H7 (cell line): ENCODE data around the gene WNT4. TPM values are rescaled to one million over a fixed set of nuclear protein-coding genes. Genes with fewer than 3 reads are reported as not detected.

ENCODE experiments used
- DNase-seq: peaks from one replicate; pipeline ENCODE4 v3.0.0; 2012
- H3K27me3 ChIP-seq: 2 replicates; pipeline ENCODE4 v1.6.0; 2011; ENCODE audit warnings: mild to moderate bottlenecking, low read length; ENCODE audit not compliant: control insufficient read depth, insufficient read depth
- H3K36me3 ChIP-seq: replicated peaks from 2 replicates; pipeline ENCODE4 v1.5.1; 2011; ENCODE audit warnings: low read length; ENCODE audit not compliant: control insufficient read depth, insufficient read depth
- H3K4me3 ChIP-seq: 2 replicates; pipeline ENCODE4 v1.5.1; 2011; ENCODE audit warnings: low read depth, mild to moderate bottlenecking, control low read depth, low read length, moderate library complexity; ENCODE audit not compliant: insufficient read depth
- total RNA-seq: library from RNA; depleted of rRNA; stranded (reverse); fragments of >200 nt; shearing (Covaris generic); gene quantifications from 2 replicates; pipeline ENCODE4 v1.2.3, GENCODE V29; 2014

WNT4 gene
- total RNA-seq, 1 experiment from 2014 or later: 0.94 TPM

GRCh38 chr1:22142315-22143064 is 407 bp downstream of the WNT4 start:
- DNase-seq: peak; percentile 89
- peaks cover 34% of the 10 kb centered on the region for H3K27me3 ChIP-seq
- H3K36me3 ChIP-seq: no peaks in the 10 kb centered on the region
- H3K4me3 ChIP-seq: peak overlapping the region; percentile 49

GRCh38 chr1:22141554-22142314 is 1.2 kb downstream of the WNT4 start:
- Histone ChIP-seq H3K36me3 (no peaks in the 10 kb centered on the region), H3K27me3 (peaks cover 34% of the 10 kb centered on the region), H3K4me3 (peak overlapping the region; percentile 49)
- DNase-seq: peak; percentile 84

GRCh38 chr1:22140694-22141093 is 2.2 kb downstream of the WNT4 start:
- H3K36me3 ChIP-seq: no peaks in the 10 kb centered on the region

GRCh38 chr1:22139817-22140216 is 3.1 kb downstream of the WNT4 start:
- H3K27me3 ChIP-seq: peaks cover 32% of the 10 kb centered on the region

More at GRCh38 chr1:22140694-22141093, 2.2 kb downstream of the WNT4 start:
- peaks cover 34% of the 10 kb centered on the region for H3K27me3 ChIP-seq
- no peak overlapping the region for H3K4me3 ChIP-seq
- peak; percentile 82 for DNase-seq

DNA sequence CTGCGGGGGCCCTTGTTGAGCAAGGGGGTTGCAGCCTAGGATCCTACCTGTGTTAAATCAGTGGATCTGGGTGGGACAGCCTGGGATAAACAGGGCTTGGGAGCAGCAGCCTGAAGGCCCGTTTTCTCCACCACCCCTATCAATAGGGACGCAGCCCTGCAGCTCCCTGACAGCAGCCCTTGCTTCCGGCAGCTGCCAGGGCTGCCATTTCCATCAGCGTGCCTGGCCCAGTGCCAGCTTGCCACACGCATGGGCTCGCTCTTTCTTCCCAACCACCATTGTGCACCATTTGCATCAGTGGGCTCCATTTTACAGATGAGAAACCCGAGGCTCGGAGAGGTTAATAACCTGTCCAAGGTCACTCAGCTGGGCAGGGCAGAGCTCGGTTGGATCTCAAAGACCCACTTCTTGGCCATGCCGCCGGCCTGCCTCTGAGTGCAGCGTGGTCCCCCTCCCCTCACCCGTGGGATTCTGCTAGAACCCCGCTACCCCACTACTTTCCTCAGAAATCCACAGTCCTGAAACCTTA is 3.8 kb downstream of the WNT4 start:
- Histone ChIP-seq H3K4me3 (no peak overlapping the region), H3K27me3 (peaks cover 27% of the 10 kb centered on the region), H3K36me3 (no peaks in the 10 kb centered on the region)
- DNase-seq: no peak

More at GRCh38 chr1:22139817-22140216, 3.1 kb downstream of the WNT4 start:
- H3K4me3 ChIP-seq: no peak overlapping the region
- peak; percentile 55 for DNase-seq
- no peaks in the 10 kb centered on the region for H3K36me3 ChIP-seq

DNA sequence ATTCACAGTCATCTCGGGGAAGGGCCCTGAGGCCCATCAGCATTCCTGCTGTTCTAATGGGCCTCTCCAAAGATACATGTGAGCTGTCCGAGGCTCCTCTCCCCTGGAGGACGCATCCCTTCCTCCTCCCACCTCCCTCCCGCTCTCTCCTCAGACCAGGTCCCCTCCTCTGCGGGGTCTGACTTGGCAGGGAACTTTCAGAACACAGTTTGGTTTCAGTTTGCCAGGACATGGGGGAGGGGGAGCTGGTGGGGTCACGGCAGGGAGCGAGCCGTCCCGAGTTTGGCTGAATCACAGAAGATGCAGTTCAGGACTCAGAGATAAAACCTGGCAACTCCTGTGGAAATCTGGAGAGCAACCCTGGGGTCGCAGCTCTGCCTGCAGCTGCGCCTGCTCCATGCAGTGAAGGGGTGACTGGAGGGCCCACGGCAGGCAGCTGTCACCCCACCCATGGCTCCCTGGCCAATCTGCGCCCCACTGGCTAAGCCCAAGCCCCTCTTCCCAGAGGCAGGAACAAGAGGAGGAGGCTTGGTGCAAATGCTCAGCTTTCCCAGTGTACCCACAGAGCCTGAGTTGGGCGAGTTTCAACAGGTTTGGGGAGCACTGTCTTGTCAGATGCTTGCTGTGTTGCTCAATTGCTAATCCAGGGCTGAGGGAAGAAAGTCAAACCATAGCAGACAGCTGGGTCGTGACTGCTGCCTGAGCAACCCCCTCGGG is 5.7 kb downstream of the WNT4 start:
- H3K36me3 ChIP-seq: no peaks in the 10 kb centered on the region
- H3K27me3 ChIP-seq: peaks cover 18% of the 10 kb centered on the region
- peak; percentile 86 for DNase-seq
- no peak overlapping the region for H3K4me3 ChIP-seq

- H3K4me3 ChIP-seq: no peak overlapping the region
- no peaks in the 10 kb centered on the region for H3K36me3 ChIP-seq
- H3K27me3 ChIP-seq: no peaks in the 10 kb centered on the region
- peak; percentile 79 for DNase-seq
Observed at GRCh38 chr1:22133931-22134324, 9.0 kb downstream of the WNT4 start.

- Histone ChIP-seq H3K36me3 (no peaks in the 10 kb centered on the region), H3K4me3 (no peak overlapping the region), H3K27me3 (no peaks in the 10 kb centered on the region)
- DNase-seq: peak; percentile 79
Observed at GRCh38 chr1:22133247-22133930, 9.5 kb downstream of the WNT4 start.

- no peaks in the 10 kb centered on the region for H3K27me3 ChIP-seq
- DNase-seq: no peak
- H3K4me3 ChIP-seq: no peak overlapping the region
- no peaks in the 10 kb centered on the region for H3K36me3 ChIP-seq
Observed at GRCh38 chr1:22132517-22133235, 10.2 kb downstream of the WNT4 start.

DNA sequence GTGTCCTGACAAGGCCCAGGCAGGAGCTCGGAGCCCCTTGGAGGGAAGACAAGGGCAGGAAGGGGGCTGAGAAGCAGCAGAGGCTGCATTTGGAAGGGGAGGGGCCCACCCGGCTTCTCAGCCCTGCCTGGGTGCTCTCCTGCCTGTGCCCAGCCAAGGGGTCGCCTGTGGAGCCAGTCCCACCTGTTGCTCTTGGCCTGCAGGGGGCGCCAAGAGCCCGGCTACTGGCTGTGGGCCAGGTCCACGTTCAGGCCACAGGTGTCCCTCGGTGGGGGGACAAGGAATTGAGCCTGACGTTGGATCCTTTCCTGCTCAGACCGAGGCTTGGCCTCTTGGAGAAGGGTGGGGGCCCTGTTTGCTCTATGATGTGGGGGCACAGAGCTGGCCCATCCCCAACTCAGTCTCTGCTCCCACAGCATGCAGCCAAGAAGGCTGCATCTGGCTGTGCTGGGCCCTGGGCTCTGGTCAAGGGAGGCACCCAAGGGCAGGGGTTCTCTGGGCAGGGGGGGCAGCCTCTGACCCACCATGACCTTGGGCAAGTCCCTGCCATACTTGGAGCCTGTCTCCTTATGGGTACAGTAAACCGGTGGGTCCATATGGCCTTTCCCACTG is 10.9 kb downstream of the WNT4 start:
- DNase-seq: peak; percentile 98
- Histone ChIP-seq H3K27me3 (no peaks in the 10 kb centered on the region), H3K4me3 (no peak overlapping the region), H3K36me3 (no peaks in the 10 kb centered on the region)

- H3K36me3 ChIP-seq: no peaks in the 10 kb centered on the region
- no peaks in the 10 kb centered on the region for H3K27me3 ChIP-seq
- no peak overlapping the region for H3K4me3 ChIP-seq
- DNase-seq: peak; percentile 37
Observed at GRCh38 chr1:22131062-22131461, 11.8 kb downstream of the WNT4 start.

DNA sequence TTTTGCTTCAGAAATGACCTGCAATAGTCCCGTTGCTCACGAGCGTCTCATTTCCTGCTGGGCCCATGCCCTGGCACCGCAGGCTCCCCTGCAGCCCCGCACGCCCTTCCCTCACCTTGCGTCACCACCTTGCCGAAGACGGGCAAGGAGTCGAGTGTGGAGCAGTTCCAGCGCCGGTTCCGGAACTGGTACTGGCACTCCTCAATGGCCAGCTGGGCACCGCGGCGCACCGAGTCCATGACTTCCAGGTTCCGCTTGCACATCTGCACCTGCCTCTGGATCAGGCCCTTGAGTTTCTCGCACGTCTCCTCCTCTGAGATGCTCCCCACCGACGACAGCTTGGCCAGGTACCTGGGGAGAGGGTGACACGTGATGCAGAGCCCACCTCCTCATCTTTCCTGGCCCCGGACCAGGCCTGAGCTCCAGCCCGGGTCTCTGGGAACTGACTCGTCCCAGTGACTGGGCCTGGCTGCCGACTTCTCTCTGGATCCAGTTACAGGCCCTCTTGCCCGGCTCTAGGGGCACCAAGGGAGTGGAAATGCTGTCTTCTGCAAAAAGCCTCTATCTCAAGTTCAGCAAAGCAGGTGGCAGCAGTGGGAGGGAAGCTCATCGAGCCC is 13.3 kb downstream of the WNT4 start:
- H3K36me3 ChIP-seq: no peaks in the 10 kb centered on the region
- DNase-seq: peak; percentile 37

GRCh38 chr1:22128392-22128791 is 14.5 kb downstream of the WNT4 start:
- no peaks in the 10 kb centered on the region for H3K27me3 ChIP-seq
- H3K4me3 ChIP-seq: no peak overlapping the region
- peak; percentile 41 for DNase-seq
- no peaks in the 10 kb centered on the region for H3K36me3 ChIP-seq

More for the DNA sequence above, 13.3 kb downstream of the WNT4 start:
- H3K4me3 ChIP-seq: no peak overlapping the region
- H3K27me3 ChIP-seq: no peaks in the 10 kb centered on the region
